LNCAP (cell line): Measurements from ENCODE around the gene RAB27A.

Experiments
- TF ChIP-seq, protein P1 (sequence below): fragments of 450-650 bp; IDR thresholded peaks from 2 replicates; pipeline ENCODE4 v1.5.1; 2017; ENCODE audit warnings: mild to moderate bottlenecking

The RAB27A gene

GRCh38 chr15:55231455-55231854 is 58.2 kb downstream of the RAB27A start:
- TF ChIP-seq, protein P1, sequence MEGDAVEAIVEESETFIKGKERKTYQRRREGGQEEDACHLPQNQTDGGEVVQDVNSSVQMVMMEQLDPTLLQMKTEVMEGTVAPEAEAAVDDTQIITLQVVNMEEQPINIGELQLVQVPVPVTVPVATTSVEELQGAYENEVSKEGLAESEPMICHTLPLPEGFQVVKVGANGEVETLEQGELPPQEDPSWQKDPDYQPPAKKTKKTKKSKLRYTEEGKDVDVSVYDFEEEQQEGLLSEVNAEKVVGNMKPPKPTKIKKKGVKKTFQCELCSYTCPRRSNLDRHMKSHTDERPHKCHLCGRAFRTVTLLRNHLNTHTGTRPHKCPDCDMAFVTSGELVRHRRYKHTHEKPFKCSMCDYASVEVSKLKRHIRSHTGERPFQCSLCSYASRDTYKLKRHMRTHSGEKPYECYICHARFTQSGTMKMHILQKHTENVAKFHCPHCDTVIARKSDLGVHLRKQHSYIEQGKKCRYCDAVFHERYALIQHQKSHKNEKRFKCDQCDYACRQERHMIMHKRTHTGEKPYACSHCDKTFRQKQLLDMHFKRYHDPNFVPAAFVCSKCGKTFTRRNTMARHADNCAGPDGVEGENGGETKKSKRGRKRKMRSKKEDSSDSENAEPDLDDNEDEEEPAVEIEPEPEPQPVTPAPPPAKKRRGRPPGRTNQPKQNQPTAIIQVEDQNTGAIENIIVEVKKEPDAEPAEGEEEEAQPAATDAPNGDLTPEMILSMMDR, result no peak

DNA sequence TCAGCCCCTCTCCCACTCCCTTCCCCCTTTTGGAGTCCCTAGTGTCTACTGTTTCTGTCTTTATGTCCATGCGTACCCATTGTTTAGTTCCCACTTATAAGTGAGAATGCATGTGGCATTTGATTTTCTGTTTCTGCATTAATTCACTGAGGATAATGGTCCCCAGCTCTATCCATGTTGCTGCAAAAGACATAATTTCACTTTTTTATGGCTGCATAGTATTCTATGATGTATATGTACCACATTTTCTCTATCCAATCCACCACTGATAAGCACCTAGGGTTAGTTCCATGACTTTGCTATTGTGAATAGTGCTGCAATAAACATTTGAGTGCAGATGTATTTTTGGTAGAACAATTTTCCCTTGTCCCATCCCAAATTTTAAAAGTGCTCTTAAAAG is 58.7 kb downstream of the RAB27A start:
- TF ChIP-seq, protein P1, result no peak

GRCh38 chr15:55230051-55230670 is 59.5 kb downstream of the RAB27A start:
- TF ChIP-seq, protein P1, result no peak

GRCh38 chr15:55226127-55226526 is 63.5 kb downstream of the RAB27A start:
- TF ChIP-seq, protein P1, result no peak

DNA sequence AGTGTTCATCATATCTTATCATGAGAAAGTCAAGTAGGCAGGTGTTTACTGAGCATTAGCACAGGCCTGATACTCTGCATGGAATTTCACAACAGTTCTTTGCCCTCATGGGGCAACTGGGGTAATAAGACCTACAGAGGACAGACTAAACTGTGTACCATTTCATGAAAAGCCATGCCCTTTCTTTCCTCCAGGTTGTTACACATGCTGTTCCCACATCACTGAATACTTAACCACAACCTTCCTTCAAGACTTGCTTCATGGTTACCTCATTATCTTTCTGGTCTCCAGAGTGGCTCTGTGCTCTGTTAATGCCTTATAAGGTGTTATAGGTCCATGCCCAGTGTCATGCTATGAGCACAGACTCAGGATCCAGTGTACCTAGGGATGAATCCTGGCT is 64.7 kb downstream of the RAB27A start:
- TF ChIP-seq, protein P1, result no peak

GRCh38 chr15:55222588-55222987 is 67.0 kb downstream of the RAB27A start:
- TF ChIP-seq, protein P1, result no peak

- TF ChIP-seq, protein P1, result no peak
These were observed 68.3 kb downstream of the RAB27A start for GRCh38 chr15:55221090-55222011.
